ENCODE measurements around the gene DLG4.
A peak's percentile ranks its signal among the peaks of the same experiment; 100 is the strongest.

DLG4 gene

GRCh38 chr17:7215652-7216180 is 3.9 kb downstream of the DLG4 start:
- peaks cover 44% of the 10 kb centered on the region for H4K20me1 ChIP-seq
- H3K27me3 ChIP-seq: no peaks in the 10 kb centered on the region
- H3K36me3 ChIP-seq: no peaks in the 10 kb centered on the region
- no peaks in the 10 kb centered on the region for H3K9me3 ChIP-seq
- peaks cover 72% of the 10 kb centered on the region for H3K4me1 ChIP-seq
- no peak for TF ChIP-seq Cebpa-rat (IDR thresholded peaks at IDR 0.05)
- peak overlapping the region; percentile 99 for H3K4me2 ChIP-seq
- peak overlapping the region; percentile 71 for H3K4me3 ChIP-seq
- H3K27ac ChIP-seq: peak overlapping the region; percentile 56
- peak overlapping the region; percentile 75 for H3K9ac ChIP-seq

GRCh38 chr17:7215136-7215638 is 4.4 kb downstream of the DLG4 start:
- Histone ChIP-seq H4K20me1 (peaks cover 44% of the 10 kb centered on the region), H3K9me3 (no peaks in the 10 kb centered on the region), H3K27me3 (no peaks in the 10 kb centered on the region), H3K4me3 (peak overlapping the region; percentile 66), H3K27ac (peak overlapping the region; percentile 45; the same call in 1 of the 2 replicates), H3K4me1 (peaks cover 66% of the 10 kb centered on the region), H3K9ac (peak overlapping the region; percentile 34), H3K4me2 (peak overlapping the region; percentile 99), H3K36me3 (peaks cover 5% of the 10 kb centered on the region)
- no peak for TF ChIP-seq Cebpa-rat (IDR thresholded peaks at IDR 0.05)

GRCh38 chr17:7214300-7215135 is 5.1 kb downstream of the DLG4 start:
- no peak for TF ChIP-seq Cebpa-rat (IDR thresholded peaks at IDR 0.05)
- Histone ChIP-seq H3K4me2 (peak overlapping the region; percentile 99), H3K4me1 (peaks cover 65% of the 10 kb centered on the region), H3K4me3 (peak overlapping the region; percentile 66), H3K27me3 (no peaks in the 10 kb centered on the region), H3K27ac (peak overlapping the region; percentile 61), H3K36me3 (peaks cover 9% of the 10 kb centered on the region), H3K9ac (peak overlapping the region; percentile 67; the same call in 1 of the 2 replicates), H4K20me1 (peaks cover 47% of the 10 kb centered on the region), H3K9me3 (no peaks in the 10 kb centered on the region)

GRCh38 chr17:7213895-7214299 is 5.7 kb downstream of the DLG4 start:
- TF ChIP-seq Cebpa-rat (IDR thresholded peaks at IDR 0.05): peak; percentile 49; the same call in 1 of the 2 replicates
- H4K20me1 ChIP-seq: peaks cover 53% of the 10 kb centered on the region
- no peaks in the 10 kb centered on the region for H3K27me3 ChIP-seq
- peaks cover 15% of the 10 kb centered on the region for H3K36me3 ChIP-seq
- peak overlapping the region; percentile 99 for H3K4me2 ChIP-seq
- no peaks in the 10 kb centered on the region for H3K9me3 ChIP-seq
- peak overlapping the region; percentile 61 for H3K27ac ChIP-seq
- peak overlapping the region; percentile 67; the same call in 1 of the 2 replicates for H3K9ac ChIP-seq
- peaks cover 65% of the 10 kb centered on the region for H3K4me1 ChIP-seq
- H3K4me3 ChIP-seq: peak overlapping the region; percentile 66

GRCh38 chr17:7211491-7212273 is 8.0 kb downstream of the DLG4 start:
- peaks cover 24% of the 10 kb centered on the region for H3K36me3 ChIP-seq
- no peak for TF ChIP-seq Cebpa-rat (IDR thresholded peaks at IDR 0.05)
- H3K9me3 ChIP-seq: no peaks in the 10 kb centered on the region
- H3K9ac ChIP-seq: no peak overlapping the region
- H4K20me1 ChIP-seq: peaks cover 71% of the 10 kb centered on the region
- peaks cover 66% of the 10 kb centered on the region for H3K4me1 ChIP-seq
- H3K27ac ChIP-seq: 0 out of 2 replicates have a peak overlapping the region, but pooled peaks have one; percentile 8
- H3K4me3 ChIP-seq: no peak overlapping the region
- no peaks in the 10 kb centered on the region for H3K27me3 ChIP-seq
- peak overlapping the region; percentile 63 for H3K4me2 ChIP-seq

GRCh38 chr17:7208754-7209460 is 10.7 kb downstream of the DLG4 start:
- no peak for TF ChIP-seq Cebpa-rat (IDR thresholded peaks at IDR 0.05)
- Histone ChIP-seq H4K20me1 (peaks cover 69% of the 10 kb centered on the region; the same call in 1 of the 2 replicates), H3K4me1 (peaks cover 72% of the 10 kb centered on the region), H3K9ac (peak overlapping the region; percentile 41; the same call in 1 of the 2 replicates), H3K9me3 (no peaks in the 10 kb centered on the region), H3K27me3 (no peaks in the 10 kb centered on the region), H3K27ac (no peak overlapping the region), H3K36me3 (peaks cover 27% of the 10 kb centered on the region), H3K4me2 (no peak overlapping the region), H3K4me3 (no peak overlapping the region)

- no peak overlapping the region for H3K9ac ChIP-seq
- TF ChIP-seq Cebpa-rat (IDR thresholded peaks at IDR 0.05): no peak
Observed at GRCh38 chr17:7208027-7208571, 11.5 kb downstream of the DLG4 start.

GRCh38 chr17:7207120-7208001 is 12.3 kb downstream of the DLG4 start:
- peaks cover 65% of the 10 kb centered on the region; the same call in 1 of the 2 replicates for H4K20me1 ChIP-seq
- peaks cover 43% of the 10 kb centered on the region for H3K36me3 ChIP-seq
- H3K4me3 ChIP-seq: no peak overlapping the region
- peaks cover 56% of the 10 kb centered on the region for H3K4me1 ChIP-seq
- 0 out of 2 replicates have a peak overlapping the region, but pooled peaks have one; percentile 18 for H3K27ac ChIP-seq
- no peaks in the 10 kb centered on the region for H3K9me3 ChIP-seq
- H3K27me3 ChIP-seq: no peaks in the 10 kb centered on the region
- no peak overlapping the region for H3K4me2 ChIP-seq
- H3K9ac ChIP-seq: no peak overlapping the region
- no peak for TF ChIP-seq Cebpa-rat (IDR thresholded peaks at IDR 0.05)

More at GRCh38 chr17:7208027-7208571, 11.5 kb downstream of the DLG4 start:
- H4K20me1 ChIP-seq: peaks cover 67% of the 10 kb centered on the region; the same call in 1 of the 2 replicates
- no peak overlapping the region for H3K4me2 ChIP-seq
- no peaks in the 10 kb centered on the region for H3K9me3 ChIP-seq
- peaks cover 64% of the 10 kb centered on the region for H3K4me1 ChIP-seq
- H3K27me3 ChIP-seq: no peaks in the 10 kb centered on the region
- peaks cover 35% of the 10 kb centered on the region for H3K36me3 ChIP-seq
- no peak overlapping the region for H3K27ac ChIP-seq
- H3K4me3 ChIP-seq: no peak overlapping the region

Measured in BLaER1 (cell line).